Measurements from ENCODE around the gene MYOC.
A peak's percentile ranks its signal among the peaks of the same experiment; 100 is the strongest.

MYOC gene

GRCh38 chr1:171653796-171654195, 1.3 kb upstream of the MYOC start:
- TF ChIP-seq CTCF (IDR thresholded peaks at IDR 0.05; ENCODE audit: control extremely low read depth, extremely low read depth, low read depth, missing control alignments), result no peak
- ChIA-PET POLR2A (no interaction called here), CTCF (interaction anchor here (1.5 to 6.6 kb wide), 6 partner anchors 10 to 332 kb away, joined by 3 to 62 read pairs (median 4); no protein-coding TSS in a partner anchor)
- DNase-seq (ENCODE audit: extremely low spot score), result no peak

- CTCF ChIA-PET, result interaction anchor here (1.0 to 6.3 kb wide), 13 partner anchors 10 to 340 kb away, joined by 3 to 62 read pairs (median 15); partner anchors contain the start of genes MYOCOS and PRRC2C
These were observed 6.3 kb downstream of the MYOC start for GRCh38 chr1:171646249-171646560.

GRCh38 chr1:171645553-171646248, 6.8 kb downstream of the MYOC start:
- POLR2A ChIA-PET, result no interaction called here
- CTCF ChIA-PET, result interaction anchor here (1.0 to 6.3 kb wide), 26 partner anchors 11 to 799 kb away, joined by 3 to 62 read pairs (median 6); partner anchors contain the start of genes MYOCOS and PRRC2C
- TF ChIP-seq CTCF (IDR thresholded peaks at IDR 0.05; ENCODE audit: control extremely low read depth, extremely low read depth, low read depth, missing control alignments), result no peak
- DNase-seq (ENCODE audit: extremely low spot score), result no peak

More at GRCh38 chr1:171646249-171646560, 6.3 kb downstream of the MYOC start:
- DNase-seq (ENCODE audit: extremely low spot score), result no peak
- POLR2A ChIA-PET, result no interaction called here
- TF ChIP-seq CTCF (IDR thresholded peaks at IDR 0.05; ENCODE audit: control extremely low read depth, extremely low read depth, low read depth, missing control alignments), result no peak

GRCh38 chr1:171644805-171645483, 7.5 kb downstream of the MYOC start:
- CTCF ChIA-PET, result interaction anchor here (0.6 to 6.3 kb wide), 41 partner anchors 11 to 799 kb away, joined by 3 to 62 read pairs (median 4); partner anchors contain the start of genes MYOCOS, PRRC2C and VAMP4
- peak; percentile 58 for DNase-seq (ENCODE audit: extremely low spot score)
- POLR2A ChIA-PET, result no interaction called here
- TF ChIP-seq CTCF (IDR thresholded peaks at IDR 0.05; ENCODE audit: control extremely low read depth, extremely low read depth, low read depth, missing control alignments), result peak; percentile 82

GRCh38 chr1:171643156-171643555, 9.3 kb downstream of the MYOC start:
- ChIA-PET POLR2A (no interaction called here), CTCF (interaction anchor here (1.7 to 6.3 kb wide), 6 partner anchors 13 to 343 kb away, joined by 7 to 62 read pairs (median 17); no protein-coding TSS in a partner anchor)
- TF ChIP-seq CTCF (IDR thresholded peaks at IDR 0.05; ENCODE audit: control extremely low read depth, extremely low read depth, low read depth, missing control alignments), result no peak
- DNase-seq (ENCODE audit: extremely low spot score), result no peak

- no peak for DNase-seq (ENCODE audit: extremely low spot score)
- CTCF ChIA-PET, result interaction anchor here (1.0 to 6.3 kb wide), 2 partner anchors 14 to 74 kb away, joined by 3 to 62 read pairs; no protein-coding TSS in a partner anchor
- POLR2A ChIA-PET, result no interaction called here
- TF ChIP-seq CTCF (IDR thresholded peaks at IDR 0.05; ENCODE audit: control extremely low read depth, extremely low read depth, low read depth, missing control alignments), result no peak
These were observed 10.3 kb downstream of the MYOC start for GRCh38 chr1:171642197-171642596.
